Neural cell (in vitro differentiated cells): ENCODE measurements around the gene OR2L8. TPM values are rescaled to one million over a fixed set of nuclear protein-coding genes. Genes with fewer than 3 reads are reported as not detected.

Source experiments
- H2AFZ ChIP-seq: fragments of 200-600, 300-800 bp; sonication (generic), shearing (Covaris generic); 2 replicates; pipeline ENCODE4 v1.6.0; 2014; ENCODE audit warnings: low read depth, mild to moderate bottlenecking, antibody characterized with exemption, low read length, moderate library complexity
- H3F3A ChIP-seq: fragments of 200-600 bp; shearing (Covaris generic); 2 replicates; pipeline ENCODE4 v1.6.1; 2016; ENCODE audit warnings: mild to moderate bottlenecking, moderate library complexity, mixed read lengths, antibody characterized with exemption, low read length; ENCODE audit not compliant: insufficient read depth, poor library complexity, severe bottlenecking
- H3K27ac ChIP-seq: fragments of 200-600, 300-800 bp; sonication (generic), shearing (Covaris generic); 2 replicates; pipeline ENCODE4 v1.5.1; 2014; ENCODE audit warnings: mild to moderate bottlenecking, low read length, moderate library complexity
- H3K27me3 ChIP-seq: fragments of 300-800, 200-600 bp; sonication (generic), shearing (Covaris generic); 2 replicates; pipeline ENCODE4 v1.6.0; 2014; ENCODE audit warnings: mild to moderate bottlenecking, low read depth, low read length, moderate library complexity; ENCODE audit not compliant: insufficient read depth
- H3K36me3 ChIP-seq: fragments of 300-800, 200-600 bp; sonication (generic), shearing (Covaris generic); 2 replicates; pipeline ENCODE4 v1.5.1; 2014; ENCODE audit warnings: mild to moderate bottlenecking, antibody characterized with exemption, low read length, moderate library complexity; ENCODE audit not compliant: insufficient read depth
- H3K4me2 ChIP-seq: fragments of 300-800, 200-600 bp; sonication (generic), shearing (Covaris generic); 2 replicates; pipeline ENCODE4 v1.6.0; 2014; ENCODE audit warnings: mild to moderate bottlenecking, low read length
- H3K4me3 ChIP-seq: fragments of 300-800, 200-600 bp; sonication (generic), shearing (Covaris generic); 2 replicates; pipeline ENCODE4 v1.5.1; 2014; ENCODE audit warnings: mild to moderate bottlenecking, low read length, moderate library complexity
- H3K79me2 ChIP-seq: fragments of 200-600 bp; shearing (Covaris generic); replicated peaks from 2 replicates; pipeline ENCODE4 v1.6.0; 2014; ENCODE audit warnings: mild to moderate bottlenecking, low read length, moderate library complexity; ENCODE audit not compliant: insufficient read depth
- H3K9ac ChIP-seq: fragments of 300-800, 200-600 bp; sonication (generic), shearing (Covaris generic); 2 replicates; pipeline ENCODE4 v1.6.1; 2016; ENCODE audit warnings: mild to moderate bottlenecking, low read length, mixed read lengths
- H3K9me2 ChIP-seq: fragments of 200-600 bp; shearing (Covaris generic); 2 replicates; pipeline ENCODE4 v1.6.1; 2016; ENCODE audit warnings: mild to moderate bottlenecking, low read length, mixed read lengths; ENCODE audit not compliant: insufficient read depth
- H3K9me3 ChIP-seq: fragments of 200-600, 300-800 bp; sonication (generic), shearing (Covaris generic); 2 replicates; pipeline ENCODE4 v1.6.1; 2016; ENCODE audit warnings: mild to moderate bottlenecking, mixed run types, low read length, moderate library complexity, mixed read lengths
- H4K20me1 ChIP-seq: fragments of 200-600 bp; shearing (Covaris generic); 2 replicates; pipeline ENCODE4 v1.6.1; 2016; ENCODE audit warnings: mild to moderate bottlenecking, mixed run types; ENCODE audit not compliant: insufficient read depth
- EP300 ChIP-seq: fragments of 450-650 bp; conservative IDR thresholded peaks from 2 replicates; pipeline ENCODE4 v1.6.1; 2014; ENCODE audit warnings: antibody characterized with exemption, mild to moderate bottlenecking, moderate library complexity; ENCODE audit not compliant: poor library complexity, severe bottlenecking
- EZH2 ChIP-seq: fragments of 200-600, 300-800 bp; shearing (Covaris generic), sonication (generic); IDR thresholded peaks from 2 replicates; pipeline ENCODE4 v1.6.1; 2014; ENCODE audit warnings: antibody characterized with exemption, low read length, borderline replicate concordance, mild to moderate bottlenecking; ENCODE audit not compliant: insufficient read depth, poor library complexity, severe bottlenecking
- MXI1 ChIP-seq: fragments of 450-650 bp; conservative IDR thresholded peaks from 2 replicates; pipeline ENCODE4 v1.6.1; 2014; ENCODE audit warnings: antibody characterized with exemption, mild to moderate bottlenecking; ENCODE audit not compliant: poor library complexity, severe bottlenecking
- POLR2AphosphoS5 ChIP-seq: IDR thresholded peaks from 2 replicates; pipeline ENCODE4 v1.6.1; 2012
- RAD21 ChIP-seq: fragments of 450-650 bp; conservative IDR thresholded peaks from 2 replicates; pipeline ENCODE4 v1.6.1; 2014; ENCODE audit warnings: antibody characterized with exemption, mild to moderate bottlenecking, moderate library complexity
- REST ChIP-seq: IDR thresholded peaks from 2 replicates; pipeline ENCODE4 v1.6.1; 2012; ENCODE audit warnings: borderline replicate concordance
- SMC3 ChIP-seq: fragments of 450-650 bp; conservative IDR thresholded peaks from 2 replicates; pipeline ENCODE4 v1.6.1; 2014; ENCODE audit warnings: antibody characterized with exemption, mild to moderate bottlenecking, moderate library complexity; ENCODE audit not compliant: poor library complexity
- TAF1 ChIP-seq: IDR thresholded peaks from 2 replicates; pipeline ENCODE4 v1.6.1; 2012; ENCODE audit warnings: low read depth
- polyA plus RNA-seq: library from polyadenylated mRNA; depleted of rRNA; stranded (reverse); fragments of >200 nt; gene quantifications from 2 replicates; pipeline ENCODE4 v1.2.3, GENCODE V29; 2014
- TF ChIP-seq, protein P1 (sequence below): fragments of 450-650 bp; IDR thresholded peaks from 2 replicates; pipeline ENCODE4 v1.5.1; 2014; ENCODE audit warnings: antibody characterized with exemption, mild to moderate bottlenecking, moderate library complexity; ENCODE audit not compliant: poor library complexity, severe bottlenecking

OR2L8 gene
- polyA plus RNA-seq, 1 donor from 2014 or later = not detected

DNA sequence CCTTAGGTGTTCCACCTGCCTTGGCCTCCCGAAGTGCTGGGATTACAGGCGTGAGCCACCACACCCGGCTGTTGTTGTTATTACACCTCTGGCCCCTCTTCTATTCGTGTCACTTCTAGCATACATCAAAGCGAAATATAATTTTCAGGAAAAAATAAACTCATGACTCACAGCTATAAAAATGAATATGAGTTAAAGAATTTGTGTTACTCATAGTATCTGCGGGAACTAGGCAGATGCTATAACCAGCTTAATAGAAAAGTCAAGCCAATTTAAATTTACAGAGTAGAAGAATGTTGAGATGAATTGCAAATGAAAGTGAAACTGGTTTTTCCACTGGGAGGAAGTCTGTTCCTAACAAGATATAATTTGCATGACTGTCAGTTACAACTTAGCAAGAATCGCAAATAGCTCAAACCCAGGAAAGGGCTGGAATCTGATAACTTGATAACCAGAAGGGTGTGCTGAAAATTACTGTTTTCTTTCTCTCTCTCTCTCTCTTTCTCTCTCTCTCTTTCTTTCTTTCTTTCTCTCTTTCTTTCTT lies 42.1 kb upstream of the OR2L8 start:
- Histone ChIP-seq H3K9me3 (peaks cover 4% of the 10 kb centered on the region), H4K20me1 (no peaks in the 10 kb centered on the region), H3K4me3 (no peak overlapping the region), H3F3A (no peaks in the 10 kb centered on the region), H3K36me3 (no peaks in the 10 kb centered on the region), H3K27me3 (no peaks in the 10 kb centered on the region), H3K79me2 (no peaks in the 10 kb centered on the region), H3K9ac (no peak overlapping the region), H2AFZ (no peak overlapping the region), H3K27ac (no peak overlapping the region), H3K4me2 (no peak overlapping the region), H3K9me2 (no peaks in the 10 kb centered on the region)
- TF ChIP-seq POLR2AphosphoS5 (no peak), TAF1 (no peak), SMC3 (no peak), EP300 (no peak), MXI1 (no peak), EZH2 (no peak), REST (no peak), RAD21 (no peak)
- TF ChIP-seq, protein P1, sequence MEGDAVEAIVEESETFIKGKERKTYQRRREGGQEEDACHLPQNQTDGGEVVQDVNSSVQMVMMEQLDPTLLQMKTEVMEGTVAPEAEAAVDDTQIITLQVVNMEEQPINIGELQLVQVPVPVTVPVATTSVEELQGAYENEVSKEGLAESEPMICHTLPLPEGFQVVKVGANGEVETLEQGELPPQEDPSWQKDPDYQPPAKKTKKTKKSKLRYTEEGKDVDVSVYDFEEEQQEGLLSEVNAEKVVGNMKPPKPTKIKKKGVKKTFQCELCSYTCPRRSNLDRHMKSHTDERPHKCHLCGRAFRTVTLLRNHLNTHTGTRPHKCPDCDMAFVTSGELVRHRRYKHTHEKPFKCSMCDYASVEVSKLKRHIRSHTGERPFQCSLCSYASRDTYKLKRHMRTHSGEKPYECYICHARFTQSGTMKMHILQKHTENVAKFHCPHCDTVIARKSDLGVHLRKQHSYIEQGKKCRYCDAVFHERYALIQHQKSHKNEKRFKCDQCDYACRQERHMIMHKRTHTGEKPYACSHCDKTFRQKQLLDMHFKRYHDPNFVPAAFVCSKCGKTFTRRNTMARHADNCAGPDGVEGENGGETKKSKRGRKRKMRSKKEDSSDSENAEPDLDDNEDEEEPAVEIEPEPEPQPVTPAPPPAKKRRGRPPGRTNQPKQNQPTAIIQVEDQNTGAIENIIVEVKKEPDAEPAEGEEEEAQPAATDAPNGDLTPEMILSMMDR = no peak

- Histone ChIP-seq H3K27me3 (no peaks in the 10 kb centered on the region), H3F3A (no peaks in the 10 kb centered on the region), H3K79me2 (no peaks in the 10 kb centered on the region), H3K36me3 (no peaks in the 10 kb centered on the region), H3K4me2 (no peak overlapping the region), H3K4me3 (no peak overlapping the region), H3K9ac (no peak overlapping the region), H3K9me2 (no peaks in the 10 kb centered on the region), H4K20me1 (no peaks in the 10 kb centered on the region), H3K27ac (no peak overlapping the region), H3K9me3 (peaks cover 4% of the 10 kb centered on the region), H2AFZ (no peak overlapping the region)
- TF ChIP-seq TAF1 = no peak
Measured at GRCh38 chr1:247908766-247909165, 39.9 kb upstream of the OR2L8 start.

GRCh38 chr1:247913786-247914185 lies 34.9 kb upstream of the OR2L8 start:
- no peak overlapping the region for H3K9ac ChIP-seq
- H3F3A ChIP-seq = no peaks in the 10 kb centered on the region
- no peaks in the 10 kb centered on the region for H3K36me3 ChIP-seq
- no peaks in the 10 kb centered on the region for H3K79me2 ChIP-seq
- H3K27me3 ChIP-seq = no peaks in the 10 kb centered on the region
- H3K27ac ChIP-seq = no peak overlapping the region
- H3K9me3 ChIP-seq = peaks cover 1% of the 10 kb centered on the region
- H3K4me3 ChIP-seq = no peak overlapping the region
- TF ChIP-seq POLR2AphosphoS5 (no peak), SMC3 (no peak), TAF1 (no peak), EP300 (no peak), RAD21 (no peak), EZH2 (no peak), REST (no peak), MXI1 (no peak)
- TF ChIP-seq, protein P1 = no peak
- no peaks in the 10 kb centered on the region for H3K9me2 ChIP-seq
- H4K20me1 ChIP-seq = no peaks in the 10 kb centered on the region
- H3K4me2 ChIP-seq = no peak overlapping the region
- no peak overlapping the region for H2AFZ ChIP-seq
